Measurements from ENCODE around the gene TMEM151B.

The TMEM151B gene

DNA sequence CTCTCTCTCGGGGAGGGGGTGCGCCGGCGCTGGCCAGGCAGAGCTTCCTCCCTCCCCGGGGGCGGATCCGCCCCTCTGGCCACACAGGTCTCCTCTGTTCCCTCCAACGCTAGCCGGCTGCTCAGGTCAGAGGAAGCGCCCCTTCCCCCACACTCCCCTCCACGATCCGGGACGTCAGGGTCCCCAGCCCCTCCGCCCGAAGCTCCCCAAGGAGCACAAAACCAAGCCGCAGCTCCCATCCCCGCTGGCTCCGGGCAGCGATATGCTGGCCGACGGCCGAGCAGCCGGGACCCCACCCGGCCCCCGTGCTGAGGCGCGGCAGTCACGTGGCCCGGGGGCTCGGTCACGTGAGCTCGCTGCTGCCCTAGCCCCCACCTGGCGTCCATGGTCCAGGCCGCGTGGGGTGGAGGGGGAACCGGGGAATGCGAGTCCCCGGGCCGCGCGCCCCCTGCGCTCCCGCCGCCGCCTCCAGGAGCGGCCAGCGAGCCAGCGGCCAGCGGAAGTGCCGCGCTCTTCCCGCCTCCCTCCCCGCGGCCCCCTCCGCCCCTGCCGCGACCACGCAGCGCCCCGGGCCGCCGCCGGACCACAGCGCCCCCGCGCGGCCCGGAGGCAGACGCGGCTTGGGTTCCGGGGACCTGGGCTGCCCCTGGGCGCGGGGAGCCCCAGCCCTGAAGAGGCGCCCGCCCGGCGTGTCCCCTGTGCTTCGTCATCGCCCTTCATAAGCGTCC lies 13.1 kb upstream of the TMEM151B start, which contains the start of gene SLC35B2:
SLC35B2 (minus strand) TSS at position 504 of the 728 bp plus-strand sequence; CDS start at position 386, 118 bp downstream.
- ChIA-PET CTCF (interaction anchor here (0.5 to 7.4 kb wide), 24 partner anchors 10 to 159 kb away, joined by 3 to 73 read pairs (median 4); partner anchors contain the start of genes AARS2, CAPN11, HSP90AB1 and TMEM151B), POLR2A (interaction anchor here (0.7 to 3.4 kb wide), 3 partner anchors 10 to 84 kb away, joined by 3 to 109 read pairs (median 3); partner anchors contain the start of gene HSP90AB1)
- peak within 1 kb of the TSS; percentile 88 for H3K4me3 ChIP-seq (ENCODE audit: low read depth, low read length)
- TF ChIP-seq, protein P1, sequence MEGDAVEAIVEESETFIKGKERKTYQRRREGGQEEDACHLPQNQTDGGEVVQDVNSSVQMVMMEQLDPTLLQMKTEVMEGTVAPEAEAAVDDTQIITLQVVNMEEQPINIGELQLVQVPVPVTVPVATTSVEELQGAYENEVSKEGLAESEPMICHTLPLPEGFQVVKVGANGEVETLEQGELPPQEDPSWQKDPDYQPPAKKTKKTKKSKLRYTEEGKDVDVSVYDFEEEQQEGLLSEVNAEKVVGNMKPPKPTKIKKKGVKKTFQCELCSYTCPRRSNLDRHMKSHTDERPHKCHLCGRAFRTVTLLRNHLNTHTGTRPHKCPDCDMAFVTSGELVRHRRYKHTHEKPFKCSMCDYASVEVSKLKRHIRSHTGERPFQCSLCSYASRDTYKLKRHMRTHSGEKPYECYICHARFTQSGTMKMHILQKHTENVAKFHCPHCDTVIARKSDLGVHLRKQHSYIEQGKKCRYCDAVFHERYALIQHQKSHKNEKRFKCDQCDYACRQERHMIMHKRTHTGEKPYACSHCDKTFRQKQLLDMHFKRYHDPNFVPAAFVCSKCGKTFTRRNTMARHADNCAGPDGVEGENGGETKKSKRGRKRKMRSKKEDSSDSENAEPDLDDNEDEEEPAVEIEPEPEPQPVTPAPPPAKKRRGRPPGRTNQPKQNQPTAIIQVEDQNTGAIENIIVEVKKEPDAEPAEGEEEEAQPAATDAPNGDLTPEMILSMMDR (IDR thresholded peaks at IDR 0.05; ENCODE audit: insufficient read depth, low read length, missing control alignments): peak; percentile 54
- DNase-seq (ENCODE audit: low read depth, low spot score): no peak

DNA sequence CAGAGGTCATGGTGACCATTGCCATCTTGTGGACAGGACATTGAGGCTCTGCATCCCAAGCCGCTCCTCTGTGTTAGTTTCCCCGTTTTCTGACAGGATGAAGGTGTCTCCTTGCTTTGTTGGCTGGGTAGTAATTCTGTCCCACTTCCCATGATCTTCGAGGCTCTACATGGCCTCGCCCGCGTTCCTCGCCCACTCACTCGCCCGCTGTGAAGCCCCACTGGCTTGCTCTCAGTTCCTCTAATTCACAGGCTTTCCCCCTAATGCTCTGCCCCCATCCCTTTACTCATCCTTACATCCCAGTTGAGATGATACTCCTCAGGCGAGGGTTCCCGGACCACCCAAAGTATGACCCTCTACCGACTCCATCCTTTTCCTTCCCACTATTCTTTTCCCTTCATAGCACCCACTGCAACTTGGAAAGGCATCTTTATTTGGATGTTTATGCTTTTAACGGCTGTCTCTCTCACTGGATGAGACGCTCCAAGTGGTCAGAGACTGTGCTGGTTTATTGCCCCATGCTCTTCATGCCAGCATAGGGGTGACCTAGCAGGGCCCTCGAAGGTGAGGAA lies 12.4 kb upstream of the TMEM151B start:
- H3K4me3 ChIP-seq (ENCODE audit: low read depth, low read length): peak overlapping the region; percentile 88
- POLR2A ChIA-PET: interaction anchor here (3.4 kb wide), 1 partner anchor 11 kb away, joined by 109 read pairs; the partner anchor contains the start of gene HSP90AB1
- DNase-seq (ENCODE audit: low read depth, low spot score): no peak
- TF ChIP-seq, protein P1 (IDR thresholded peaks at IDR 0.05; ENCODE audit: insufficient read depth, low read length, missing control alignments): no peak
- CTCF ChIA-PET: interaction anchor here (1.0 to 4.3 kb wide), 7 partner anchors 11 to 94 kb away, joined by 3 to 54 read pairs (median 3); partner anchors contain the start of genes HSP90AB1 and TMEM151B

DNA sequence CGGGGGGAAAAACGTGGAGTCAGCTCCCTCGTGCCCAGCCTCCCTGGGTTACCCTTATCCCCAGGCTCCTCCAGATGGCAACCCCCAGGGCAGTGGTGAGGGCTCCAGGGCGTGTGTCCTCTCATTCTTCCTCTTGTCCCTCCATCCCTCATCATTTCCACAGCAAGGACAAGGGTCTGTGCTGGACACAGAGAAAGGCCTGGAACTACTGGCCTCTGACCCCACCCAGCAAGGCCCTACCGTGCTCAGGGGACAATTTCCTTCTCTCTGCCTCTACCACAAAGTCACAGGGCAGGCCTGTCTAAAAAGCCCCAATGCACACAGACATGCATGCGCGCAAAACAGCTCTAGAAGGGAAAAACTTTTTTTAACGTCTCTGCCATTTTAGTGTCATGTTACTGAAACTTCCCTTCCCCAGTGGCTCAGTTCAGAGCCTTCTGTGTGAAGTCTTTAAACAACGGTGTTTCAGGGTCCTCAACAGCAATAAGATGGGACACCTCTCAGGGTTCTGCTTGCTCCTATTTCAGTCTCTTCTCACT lies 11.9 kb upstream of the TMEM151B start:
- no peak for DNase-seq (ENCODE audit: low read depth, low spot score)
- ChIA-PET POLR2A (no interaction called here), CTCF (interaction anchor here (1.0 to 4.3 kb wide), 4 partner anchors 10 to 78 kb away, joined by 3 to 54 read pairs (median 3); partner anchors contain the start of gene TMEM151B)
- TF ChIP-seq, protein P1 (IDR thresholded peaks at IDR 0.05; ENCODE audit: insufficient read depth, low read length, missing control alignments): no peak
- H3K4me3 ChIP-seq (ENCODE audit: low read depth, low read length): no peak overlapping the region

DNA sequence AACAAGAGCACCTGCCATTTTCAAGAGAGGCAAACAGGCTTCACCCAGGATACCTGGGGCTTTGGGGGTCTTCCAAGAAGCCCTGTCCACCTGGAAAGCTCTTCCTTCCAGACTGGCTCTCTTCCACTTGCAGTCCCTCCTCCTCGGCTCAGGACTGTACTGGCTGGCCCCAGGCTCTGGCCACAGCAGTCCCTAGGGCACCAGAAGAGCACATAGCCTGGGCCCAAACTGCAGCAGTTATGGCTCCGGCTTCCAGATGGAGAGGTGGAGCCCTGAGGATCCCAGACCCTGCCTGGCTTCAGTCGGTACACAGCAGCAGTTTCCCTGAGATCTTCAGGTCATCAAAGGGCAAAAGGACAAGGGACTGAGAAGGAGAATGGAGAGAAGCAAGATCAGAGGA lies 11.3 kb upstream of the TMEM151B start:
- TF ChIP-seq, protein P1 (IDR thresholded peaks at IDR 0.05; ENCODE audit: insufficient read depth, low read length, missing control alignments): no peak
- CTCF ChIA-PET: interaction anchor here (1.0 to 4.3 kb wide), 5 partner anchors 10 to 86 kb away, joined by 3 to 54 read pairs (median 3); partner anchors contain the start of gene TMEM151B
- no peak for DNase-seq (ENCODE audit: low read depth, low spot score)

DNA sequence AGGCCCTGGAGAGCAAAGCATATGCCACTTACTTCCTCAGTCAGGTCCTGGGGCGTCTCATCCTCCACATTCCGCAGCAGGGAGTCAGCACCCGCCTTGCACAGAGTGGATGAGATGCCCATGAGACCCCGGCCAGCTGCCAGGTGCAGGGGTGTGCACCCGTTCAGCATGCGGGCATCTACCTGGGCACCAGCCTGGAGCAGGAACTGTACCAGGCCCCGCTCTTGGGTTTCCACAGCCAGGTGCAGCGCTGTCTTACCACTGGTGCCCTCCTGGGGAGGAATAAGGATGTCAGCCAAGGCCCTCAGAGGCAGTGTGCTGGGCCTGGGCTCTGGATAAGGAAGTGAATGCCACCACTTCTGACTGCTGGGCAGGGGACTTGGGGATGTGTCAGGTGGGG lies 10.2 kb upstream of the TMEM151B start:
- ChIA-PET CTCF (interaction anchor here (1.0 kb wide), 1 partner anchor 87 kb away, joined by 3 read pairs; no protein-coding TSS in a partner anchor), POLR2A (no interaction called here)

More for the DNA sequence above, 11.3 kb upstream of the TMEM151B start:
- no peak overlapping the region for H3K4me3 ChIP-seq (ENCODE audit: low read depth, low read length)
- POLR2A ChIA-PET: no interaction called here

More for the DNA sequence above, 10.2 kb upstream of the TMEM151B start:
- TF ChIP-seq, protein P1 (IDR thresholded peaks at IDR 0.05; ENCODE audit: insufficient read depth, low read length, missing control alignments): no peak
- no peak overlapping the region for H3K4me3 ChIP-seq (ENCODE audit: low read depth, low read length)
- no peak for DNase-seq (ENCODE audit: low read depth, low spot score)
